Activated CD8-positive, alpha-beta memory T cell treated with anti-CD3 and anti-CD28 coated beads, Interleukin-2, amount 10 ng/mL, durations not matched to agents 7 days and 5 days (primary cell): ENCODE data around the gene RPL27. TPM values are rescaled to one million over a fixed set of nuclear protein-coding genes. Genes with fewer than 3 reads are reported as not detected.

Experiments used
- ATAC-seq: fragments of 150-1000 bp; cut with Tn5 transposase; one replicate; pipeline ENCODE4 v1.10.0; 2021; ENCODE audit warnings: moderate library complexity
- CTCF ChIA-PET: fragments of 350-600 bp; sonication (Branson Sonifier 250); formaldehyde crosslinking; loops from one replicate; lab custom pipeline; 2021; ENCODE audit warnings: antibody characterized with exemption; lab: Charles Lee
- DNase-seq: peaks from one replicate; pipeline ENCODE4 v3.0.0-alpha.2; 2020
- H3K27ac Mint-ChIP-seq: one replicate; pipeline ENCODE4 v1.8.0; 2021; ENCODE audit warnings: mild to moderate bottlenecking, mixed read lengths
- H3K27me3 Mint-ChIP-seq: one replicate; pipeline ENCODE4 v1.8.0; 2021; ENCODE audit warnings: mixed read lengths
- H3K36me3 Mint-ChIP-seq: one replicate; pipeline ENCODE4 v1.8.0; 2021; ENCODE audit warnings: mild to moderate bottlenecking, mixed read lengths
- H3K4me1 Mint-ChIP-seq: one replicate; pipeline ENCODE4 v1.8.0; 2021; ENCODE audit warnings: mixed read lengths
- H3K4me3 Mint-ChIP-seq: one replicate; pipeline ENCODE4 v1.8.0; 2021; ENCODE audit warnings: mild to moderate bottlenecking, moderate library complexity, mixed read lengths
- H3K9me3 Mint-ChIP-seq: one replicate; pipeline ENCODE4 v1.8.0; 2022; ENCODE audit warnings: low read depth, mixed read lengths
- total RNA-seq, 2 experiments: library from RNA; stranded (reverse); gene quantifications; one replicate each; pipeline ENCODE4 v1.2.3, GENCODE V29; 2021

The RPL27 gene
- total RNA-seq, 2 experiments from 2014 or later: 889 to 934 TPM

DNA sequence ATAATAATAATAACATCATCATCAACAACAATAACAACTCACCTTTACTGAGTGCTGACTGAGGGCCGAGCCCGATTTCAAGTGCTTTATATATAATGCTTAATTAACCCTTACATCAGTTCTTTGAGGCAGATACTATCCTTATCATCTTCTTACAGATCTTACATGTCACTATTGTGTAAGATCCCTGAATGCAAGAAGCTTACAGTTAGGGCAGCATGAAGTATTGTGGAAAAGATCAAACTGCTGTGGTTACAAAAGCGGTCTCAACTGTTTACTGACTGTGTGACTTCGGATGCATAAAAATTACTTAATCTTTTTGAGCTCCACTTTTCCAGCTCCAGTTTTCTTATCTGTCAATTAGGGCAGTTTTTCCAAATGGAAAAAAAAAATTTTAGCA lies 20.7 kb downstream of the RPL27 start:
- ATAC-seq: no peak
- no peak overlapping the region for H3K27ac Mint-ChIP-seq
- CTCF ChIA-PET: interaction anchor here (1.6 kb wide), 1 partner anchor 20 kb away, joined by 7 read pairs; the partner anchor contains the start of gene RPL27
- H3K4me1 Mint-ChIP-seq: peaks cover 20% of the 10 kb centered on the region
- H3K4me3 Mint-ChIP-seq: no peak overlapping the region
- peaks cover 10% of the 10 kb centered on the region for H3K36me3 Mint-ChIP-seq
- no peaks in the 10 kb centered on the region for H3K9me3 Mint-ChIP-seq
- H3K27me3 Mint-ChIP-seq: no peaks in the 10 kb centered on the region
- DNase-seq: no peak

- Mint-ChIP-seq H3K9me3 (no peaks in the 10 kb centered on the region), H3K4me3 (no peak overlapping the region), H3K4me1 (peaks cover 23% of the 10 kb centered on the region), H3K27me3 (peaks cover 4% of the 10 kb centered on the region), H3K27ac (no peak overlapping the region), H3K36me3 (peaks cover 7% of the 10 kb centered on the region)
- CTCF ChIA-PET: interaction anchor here (1.6 kb wide), 1 partner anchor 21 kb away, joined by 7 read pairs; the partner anchor contains the start of gene RPL27
- no peak for DNase-seq
- ATAC-seq: no peak
Measured at GRCh38 chr17:43019418-43019817, 21.2 kb downstream of the RPL27 start.

DNA sequence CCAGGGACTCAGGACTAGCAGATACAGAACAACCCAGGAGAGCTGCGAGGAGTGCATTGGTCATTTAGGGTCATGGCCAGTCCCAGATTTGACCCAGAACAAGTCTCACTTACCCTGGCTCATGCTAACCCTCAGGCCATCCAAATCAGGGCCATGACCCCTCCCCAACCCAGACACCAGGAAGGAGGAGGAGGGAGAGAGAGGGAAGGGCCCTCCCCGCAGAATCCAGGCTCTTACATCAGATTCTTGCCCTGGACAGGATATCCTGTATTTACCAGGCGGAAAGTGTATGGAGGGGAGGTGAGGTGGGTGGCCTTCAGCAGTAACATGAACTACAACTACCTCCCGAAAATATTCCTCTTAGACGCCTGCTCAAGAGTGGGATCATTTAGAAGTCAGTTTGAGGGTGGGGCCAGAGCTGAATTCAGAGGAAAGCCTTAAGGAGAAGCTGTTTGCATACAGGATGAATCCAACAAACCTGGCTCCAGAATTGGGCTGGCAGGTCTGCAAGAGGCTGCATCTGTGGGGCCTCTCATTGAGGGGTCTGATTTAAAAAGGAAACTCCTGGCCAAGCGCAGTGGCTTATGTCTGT lies 21.9 kb downstream of the RPL27 start:
- CTCF ChIA-PET: interaction anchor here (1.1 kb wide), 1 partner anchor 10 kb away, joined by 3 read pairs; no protein-coding TSS in a partner anchor
- DNase-seq (no peak), ATAC-seq (no peak)
- Mint-ChIP-seq H3K4me3 (peak overlapping the region; percentile 22), H3K27ac (no peak overlapping the region), H3K36me3 (peaks cover 1% of the 10 kb centered on the region), H3K27me3 (peaks cover 9% of the 10 kb centered on the region), H3K4me1 (peaks cover 28% of the 10 kb centered on the region), H3K9me3 (no peaks in the 10 kb centered on the region)

GRCh38 chr17:43020789-43021740 lies 22.8 kb downstream of the RPL27 start:
- Mint-ChIP-seq H3K27ac (no peak overlapping the region), H3K4me1 (peaks cover 31% of the 10 kb centered on the region), H3K4me3 (peak overlapping the region; percentile 81), H3K9me3 (no peaks in the 10 kb centered on the region), H3K36me3 (no peaks in the 10 kb centered on the region), H3K27me3 (peaks cover 16% of the 10 kb centered on the region)
- DNase-seq (no peak), ATAC-seq (no peak)
- CTCF ChIA-PET: interaction anchor here (1.0 to 1.2 kb wide), 3 partner anchors 11 to 23 kb away, joined by 3 to 6 read pairs (median 3); partner anchors contain the start of gene IFI35

DNA sequence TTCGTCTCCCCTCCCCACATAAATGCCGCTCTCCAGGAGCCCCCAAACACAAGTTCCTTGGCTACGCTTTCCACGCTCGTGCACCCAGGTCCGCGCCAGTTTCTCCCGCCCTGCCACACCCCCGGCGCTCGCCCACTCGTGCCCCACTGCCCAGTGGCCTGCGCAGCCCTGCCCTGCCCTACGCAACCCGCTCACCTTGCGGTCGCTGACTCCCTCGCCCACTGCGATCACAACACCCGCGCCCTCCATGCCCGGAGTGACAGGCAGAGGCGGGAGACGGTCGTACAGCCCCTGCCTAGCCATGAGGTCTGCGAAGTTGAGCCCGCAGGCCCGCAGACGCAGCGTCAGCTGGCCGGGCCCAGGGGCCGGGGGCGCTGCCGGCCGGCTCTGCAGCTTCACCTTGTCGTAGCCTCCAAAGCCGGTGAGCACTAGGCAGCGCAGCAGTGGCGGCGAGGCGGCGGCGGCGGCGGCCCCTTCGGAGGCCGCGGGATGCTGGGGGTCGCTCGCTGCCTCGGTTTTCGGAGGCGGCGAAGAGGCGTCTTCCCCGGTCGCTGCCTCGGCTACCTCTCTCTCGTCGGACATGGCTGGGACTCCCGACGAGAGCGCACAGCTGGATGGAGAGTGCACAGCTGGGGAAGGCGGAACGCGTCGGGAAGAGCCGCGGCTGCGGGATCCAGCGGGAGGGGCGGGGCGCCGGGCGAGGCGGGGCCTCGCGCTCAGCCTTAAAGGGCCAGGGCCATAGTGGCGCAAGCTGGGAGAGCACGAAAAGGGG lies 23.7 kb downstream of the RPL27 start, which contains the start of gene VAT1:
Gene VAT1 (minus strand): TSS at position 645 of the 772 bp plus-strand sequence. CDS start 63 bp downstream, at position 582.
- H3K27me3 Mint-ChIP-seq: peaks cover 23% of the 10 kb centered on the region
- CTCF ChIA-PET: interaction anchor here (1.0 to 1.2 kb wide), 3 partner anchors 9 to 24 kb away, joined by 3 to 6 read pairs (median 6); partner anchors contain the start of gene IFI35
- DNase-seq (peak; percentile 66), ATAC-seq (peak; percentile 73)
- no peaks in the 10 kb centered on the region for H3K9me3 Mint-ChIP-seq
- H3K27ac Mint-ChIP-seq: no peak within 1 kb of the TSS
- H3K4me1 Mint-ChIP-seq: peaks cover 31% of the 10 kb centered on the region
- H3K36me3 Mint-ChIP-seq: no peaks in the 10 kb centered on the region
- H3K4me3 Mint-ChIP-seq: peak within 1 kb of the TSS; percentile 81

DNA sequence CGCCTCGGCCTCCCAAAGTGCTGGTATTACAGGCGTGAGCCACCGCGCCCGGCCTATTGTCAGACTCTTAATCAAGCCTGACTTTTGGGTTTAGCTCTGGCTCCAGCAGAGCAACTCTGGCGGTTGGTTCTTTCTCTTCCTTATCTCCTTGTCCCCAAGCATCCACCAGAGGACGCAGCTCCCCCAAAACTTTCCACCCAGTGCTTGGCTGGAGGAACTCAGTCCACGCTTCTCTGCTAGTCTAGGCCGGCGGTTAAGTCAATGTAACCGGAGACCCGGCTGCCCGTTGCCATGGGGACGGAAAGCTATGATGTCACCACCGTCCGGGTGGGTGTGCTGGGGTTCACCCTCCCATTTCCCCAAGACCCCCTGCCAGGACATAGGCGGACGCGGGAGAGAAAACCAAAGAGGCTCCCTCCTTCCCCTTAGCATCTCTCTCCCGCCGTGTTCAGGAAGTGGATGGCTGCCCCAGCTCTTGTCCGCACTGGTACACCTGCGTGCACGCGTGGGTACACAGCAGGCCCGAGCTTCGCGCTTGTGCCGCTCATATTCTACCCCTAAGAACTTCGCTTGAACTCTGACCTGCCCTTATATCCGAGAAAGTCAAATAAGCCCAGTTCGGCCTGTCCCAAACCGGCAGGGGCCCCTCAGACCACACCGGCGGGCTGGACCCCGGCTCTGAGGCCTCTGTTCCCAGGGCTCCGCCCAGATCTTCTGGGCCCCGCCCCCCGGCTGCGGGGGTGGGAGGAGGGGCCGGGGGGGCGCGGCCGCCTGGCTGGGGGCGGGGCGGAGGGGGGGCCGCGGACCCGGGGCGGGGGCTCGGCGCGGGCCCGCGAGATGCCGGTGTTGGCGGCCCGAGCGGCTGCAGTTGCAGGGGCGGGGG lies 26.4 kb downstream of the RPL27 start, which contains the start of gene RND2:
Gene RND2 (plus strand): TSS at position 825 of the 883 bp plus-strand sequence. CDS start 117 bp downstream, outside the sequence.
- ATAC-seq (peak; percentile 64), DNase-seq (peak; percentile 86)
- no peaks in the 10 kb centered on the region for H3K36me3 Mint-ChIP-seq
- H3K4me3 Mint-ChIP-seq: peak within 1 kb of the TSS; percentile 72
- CTCF ChIA-PET: interaction anchor here (0.8 to 1.4 kb wide), 14 partner anchors 9 to 344 kb away, joined by 3 to 8 read pairs (median 4); partner anchors contain the start of gene RPL27
- no peaks in the 10 kb centered on the region for H3K9me3 Mint-ChIP-seq
- H3K27ac Mint-ChIP-seq: peak within 1 kb of the TSS; percentile 26
- H3K27me3 Mint-ChIP-seq: peaks cover 25% of the 10 kb centered on the region
- peaks cover 22% of the 10 kb centered on the region for H3K4me1 Mint-ChIP-seq

DNA sequence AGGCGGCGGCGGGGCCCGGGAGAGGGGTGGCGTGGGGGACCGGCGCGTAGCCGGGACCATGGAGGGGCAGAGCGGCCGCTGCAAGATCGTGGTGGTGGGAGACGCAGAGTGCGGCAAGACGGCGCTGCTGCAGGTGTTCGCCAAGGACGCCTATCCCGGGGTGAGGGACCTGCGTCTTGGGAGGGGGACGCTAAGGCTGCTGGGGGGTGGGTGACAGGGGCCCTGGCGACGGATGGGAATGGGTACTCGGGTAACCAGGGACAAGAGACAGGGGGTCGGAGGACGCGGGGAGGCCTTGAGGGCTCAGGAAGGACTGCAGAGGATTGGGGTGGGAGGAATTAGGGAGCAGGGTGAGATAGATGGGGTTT lies 27.1 kb downstream of the RPL27 start:
- CTCF ChIA-PET: interaction anchor here (1.4 kb wide), 1 partner anchor 12 kb away, joined by 8 read pairs; no protein-coding TSS in a partner anchor
- H3K27ac Mint-ChIP-seq: no peak overlapping the region

DNA sequence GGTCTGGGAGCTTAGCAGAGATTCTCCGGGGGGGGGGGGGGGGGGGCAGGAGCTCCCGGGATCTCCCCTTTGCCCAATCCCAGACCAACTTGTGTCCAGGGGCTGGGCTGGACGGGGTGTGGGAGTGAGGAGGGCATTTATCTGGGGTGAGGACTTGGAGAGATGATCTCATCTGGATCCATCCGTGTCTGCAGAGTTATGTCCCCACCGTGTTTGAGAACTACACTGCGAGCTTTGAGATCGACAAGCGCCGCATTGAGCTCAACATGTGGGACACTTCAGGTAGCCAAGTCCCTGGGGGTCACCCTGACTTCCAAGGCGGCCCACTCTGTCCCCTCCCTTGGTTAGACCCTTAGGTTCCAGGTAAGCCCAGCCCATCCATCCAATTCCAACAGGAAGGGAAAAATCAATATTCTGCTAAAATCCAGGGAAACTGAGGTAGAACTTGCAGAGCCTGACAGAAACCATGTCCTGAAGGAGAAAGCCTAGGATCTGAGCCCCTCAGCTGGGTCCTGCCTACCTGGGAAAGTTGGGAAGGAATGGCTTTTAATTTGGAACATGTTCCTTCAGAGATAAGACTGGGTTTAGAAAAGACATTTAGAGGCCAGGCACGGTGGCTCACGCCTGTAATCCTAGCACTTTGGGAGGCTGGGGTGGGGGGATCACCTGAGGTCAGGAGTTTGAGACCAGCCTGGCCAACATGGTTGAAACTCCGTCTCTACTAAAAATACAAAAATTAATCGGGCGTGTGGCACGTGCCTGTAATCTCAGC lies 27.7 kb downstream of the RPL27 start:
- no peak for DNase-seq
- Mint-ChIP-seq H3K27me3 (peaks cover 25% of the 10 kb centered on the region), H3K27ac (no peak overlapping the region), H3K36me3 (no peaks in the 10 kb centered on the region), H3K9me3 (no peaks in the 10 kb centered on the region), H3K4me3 (peak overlapping the region; percentile 33), H3K4me1 (peaks cover 17% of the 10 kb centered on the region)
- no peak for ATAC-seq
- CTCF ChIA-PET: interaction anchor here (0.7 kb wide), 1 partner anchor 19 kb away, joined by 3 read pairs; the partner anchor contains the start of gene IFI35

More for the DNA sequence above, 27.1 kb downstream of the RPL27 start:
- H3K4me3 Mint-ChIP-seq: peak overlapping the region; percentile 33
- peaks cover 25% of the 10 kb centered on the region for H3K27me3 Mint-ChIP-seq
- ATAC-seq (no peak), DNase-seq (no peak)
- H3K36me3 Mint-ChIP-seq: no peaks in the 10 kb centered on the region
- H3K4me1 Mint-ChIP-seq: peaks cover 17% of the 10 kb centered on the region
- H3K9me3 Mint-ChIP-seq: no peaks in the 10 kb centered on the region

DNA sequence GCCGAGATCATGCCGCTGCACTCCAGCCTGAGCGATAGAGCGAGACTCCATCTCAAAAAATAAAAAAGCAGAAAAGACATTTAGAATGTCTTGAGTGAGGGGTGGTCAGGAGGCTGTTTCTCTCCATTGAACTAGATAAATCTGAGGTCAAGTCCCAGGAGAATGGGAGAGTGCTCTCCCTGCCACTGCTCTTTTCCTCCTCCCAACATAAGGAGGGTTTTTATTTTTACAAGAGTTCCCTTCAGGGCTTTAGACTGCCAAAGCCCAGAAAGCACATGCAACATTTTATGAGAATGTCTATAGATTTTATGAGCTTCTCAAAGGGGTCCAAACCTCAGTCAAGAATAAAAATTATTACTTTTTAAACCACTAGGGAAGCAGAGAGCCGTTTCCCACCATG lies 28.4 kb downstream of the RPL27 start:
- Mint-ChIP-seq H3K27me3 (peaks cover 25% of the 10 kb centered on the region), H3K36me3 (no peaks in the 10 kb centered on the region), H3K9me3 (no peaks in the 10 kb centered on the region), H3K4me1 (peaks cover 15% of the 10 kb centered on the region), H3K27ac (no peak overlapping the region), H3K4me3 (no peak overlapping the region)
- CTCF ChIA-PET: interaction anchor here (0.7 kb wide), 1 partner anchor 20 kb away, joined by 3 read pairs; the partner anchor contains the start of gene IFI35
- DNase-seq: no peak
- ATAC-seq: no peak

GRCh38 chr17:43027091-43028032 lies 29.1 kb downstream of the RPL27 start:
- DNase-seq (no peak), ATAC-seq (no peak)
- CTCF ChIA-PET: no interaction called here
- peaks cover 25% of the 10 kb centered on the region for H3K27me3 Mint-ChIP-seq
- H3K27ac Mint-ChIP-seq: no peak overlapping the region
- H3K4me1 Mint-ChIP-seq: peaks cover 12% of the 10 kb centered on the region
- no peaks in the 10 kb centered on the region for H3K9me3 Mint-ChIP-seq
- no peaks in the 10 kb centered on the region for H3K36me3 Mint-ChIP-seq
- H3K4me3 Mint-ChIP-seq: no peak overlapping the region
